ENCODE data around the gene DCTD. TPM values are rescaled to one million over a fixed set of nuclear protein-coding genes. Genes with fewer than 3 reads are reported as not detected.

Gene DCTD
- total and polyA plus RNA-seq, 2 of the 13 experiments (the other 11 are each of a cell fraction or from before 2014, with no cell fraction given), result 85.1 to 95.3 TPM

- peak; percentile 50; the same call in 1 of the 2 replicates for TF ChIP-seq ZBTB3 (CRISPR knock-in tag; IDR thresholded peaks at IDR 0.05; ENCODE audit: borderline replicate concordance, low read depth)
- no peak for TF ChIP-seq NBN (conservative IDR thresholded peaks at IDR 0.05)
- peak; percentile 38 for TF ChIP-seq THAP11 (CRISPR knock-in tag; IDR thresholded peaks at IDR 0.05)
- no peak for TF ChIP-seq RFX3 (CRISPR knock-in tag; IDR thresholded peaks at IDR 0.05)
- peak; percentile 61; the same call in 1 of the 2 replicates for TF ChIP-seq MAZ (IDR thresholded peaks at IDR 0.05; ENCODE audit: borderline replicate concordance, low read depth, low read length)
- TF ChIP-seq MAZ (CRISPR knock-in tag; IDR thresholded peaks at IDR 0.05; ENCODE audit: low read depth), result peak; percentile 81; the same call in 1 of the 2 replicates
- TF ChIP-seq HMG20A (CRISPR knock-in tag; IDR thresholded peaks at IDR 0.05; ENCODE audit: borderline replicate concordance), result 0 out of 2 replicates have a peak, but pooled peaks have one; percentile 11
- peak; percentile 93 for TF ChIP-seq MYC (CRISPR knock-in tag; IDR thresholded peaks at IDR 0.05; ENCODE audit: borderline replicate concordance)
- peak; percentile 78 for TF ChIP-seq ZNF160 (CRISPR knock-in tag; IDR thresholded peaks at IDR 0.05)
- no peak for TF ChIP-seq HMGXB3 (CRISPR knock-in tag; IDR thresholded peaks at IDR 0.05; ENCODE audit: borderline replicate concordance)
- peak; percentile 86 for TF ChIP-seq ZMYM2 (CRISPR knock-in tag; IDR thresholded peaks at IDR 0.05)
- TF ChIP-seq FOXJ3 (CRISPR knock-in tag; IDR thresholded peaks at IDR 0.05; ENCODE audit: borderline replicate concordance), result peak; percentile 57; the same call in 1 of the 2 replicates
- TF ChIP-seq JUN (CRISPR knock-in tag; IDR thresholded peaks at IDR 0.05), result peak; percentile 67; the same call in 1 of the 2 replicates
- TF ChIP-seq, protein P1, sequence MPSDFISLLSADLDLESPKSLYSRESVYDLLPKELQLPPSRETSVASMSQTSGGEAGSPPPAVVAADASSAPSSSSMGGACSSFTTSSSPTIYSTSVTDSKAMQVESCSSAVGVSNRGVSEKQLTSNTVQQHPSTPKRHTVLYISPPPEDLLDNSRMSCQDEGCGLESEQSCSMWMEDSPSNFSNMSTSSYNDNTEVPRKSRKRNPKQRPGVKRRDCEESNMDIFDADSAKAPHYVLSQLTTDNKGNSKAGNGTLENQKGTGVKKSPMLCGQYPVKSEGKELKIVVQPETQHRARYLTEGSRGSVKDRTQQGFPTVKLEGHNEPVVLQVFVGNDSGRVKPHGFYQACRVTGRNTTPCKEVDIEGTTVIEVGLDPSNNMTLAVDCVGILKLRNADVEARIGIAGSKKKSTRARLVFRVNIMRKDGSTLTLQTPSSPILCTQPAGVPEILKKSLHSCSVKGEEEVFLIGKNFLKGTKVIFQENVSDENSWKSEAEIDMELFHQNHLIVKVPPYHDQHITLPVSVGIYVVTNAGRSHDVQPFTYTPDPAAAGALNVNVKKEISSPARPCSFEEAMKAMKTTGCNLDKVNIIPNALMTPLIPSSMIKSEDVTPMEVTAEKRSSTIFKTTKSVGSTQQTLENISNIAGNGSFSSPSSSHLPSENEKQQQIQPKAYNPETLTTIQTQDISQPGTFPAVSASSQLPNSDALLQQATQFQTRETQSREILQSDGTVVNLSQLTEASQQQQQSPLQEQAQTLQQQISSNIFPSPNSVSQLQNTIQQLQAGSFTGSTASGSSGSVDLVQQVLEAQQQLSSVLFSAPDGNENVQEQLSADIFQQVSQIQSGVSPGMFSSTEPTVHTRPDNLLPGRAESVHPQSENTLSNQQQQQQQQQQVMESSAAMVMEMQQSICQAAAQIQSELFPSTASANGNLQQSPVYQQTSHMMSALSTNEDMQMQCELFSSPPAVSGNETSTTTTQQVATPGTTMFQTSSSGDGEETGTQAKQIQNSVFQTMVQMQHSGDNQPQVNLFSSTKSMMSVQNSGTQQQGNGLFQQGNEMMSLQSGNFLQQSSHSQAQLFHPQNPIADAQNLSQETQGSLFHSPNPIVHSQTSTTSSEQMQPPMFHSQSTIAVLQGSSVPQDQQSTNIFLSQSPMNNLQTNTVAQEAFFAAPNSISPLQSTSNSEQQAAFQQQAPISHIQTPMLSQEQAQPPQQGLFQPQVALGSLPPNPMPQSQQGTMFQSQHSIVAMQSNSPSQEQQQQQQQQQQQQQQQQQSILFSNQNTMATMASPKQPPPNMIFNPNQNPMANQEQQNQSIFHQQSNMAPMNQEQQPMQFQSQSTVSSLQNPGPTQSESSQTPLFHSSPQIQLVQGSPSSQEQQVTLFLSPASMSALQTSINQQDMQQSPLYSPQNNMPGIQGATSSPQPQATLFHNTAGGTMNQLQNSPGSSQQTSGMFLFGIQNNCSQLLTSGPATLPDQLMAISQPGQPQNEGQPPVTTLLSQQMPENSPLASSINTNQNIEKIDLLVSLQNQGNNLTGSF (CRISPR knock-in tag; IDR thresholded peaks at IDR 0.05), result 0 out of 2 replicates have a peak, but pooled peaks have one; percentile 19
- peak; percentile 63 for TF ChIP-seq POLR2AphosphoS5 (IDR thresholded peaks at IDR 0.05; ENCODE audit: low read depth, low read length)
- TF ChIP-seq ZNF607 (CRISPR knock-in tag; IDR thresholded peaks at IDR 0.05; ENCODE audit: borderline replicate concordance), result peak; percentile 90
- TF ChIP-seq ZNF770 (CRISPR knock-in tag; IDR thresholded peaks at IDR 0.05), result peak; percentile 34; the same call in 1 of the 2 replicates
Measured at GRCh38 chr4:182880387-182881356, 36.5 kb downstream of the DCTD start (continued).

Data from HepG2 (cell line).